Activated T-cell treated with anti-CD3 and anti-CD28 coated beads, Interleukin-2, amount 50 U/mL, for 48 hours (primary cell): ENCODE results near the gene TYROBP.
"Not testable (repeated sequence)": the region's sequence is repeated elsewhere in the genome, so short reads cannot be mapped to it uniquely, and the experiment has no call there.

ENCODE experiments used
- DNase-seq, 2 experiments: peaks; one replicate each; pipeline ENCODE4 v3.0.0-alpha.2; 2020

The TYROBP gene

GRCh38 chr19:35931161-35931873, 23.2 kb upstream of the TYROBP start:
- peak; percentile 99 for DNase-seq

GRCh38 chr19:35929876-35930275, 21.8 kb upstream of the TYROBP start:
- DNase-seq = no peak

- DNase-seq = no peak
Measured at GRCh38 chr19:35928507-35928906, 20.4 kb upstream of the TYROBP start.

- DNase-seq = no peak
Measured at GRCh38 chr19:35925501-35925900, 17.4 kb upstream of the TYROBP start.

GRCh38 chr19:35921012-35921411, 12.9 kb upstream of the TYROBP start:
- no peak for DNase-seq

- no peak for DNase-seq
Measured at GRCh38 chr19:35919306-35919705, 11.2 kb upstream of the TYROBP start.

- DNase-seq = no peak
Measured at GRCh38 chr19:35915443-35915842, 7.3 kb upstream of the TYROBP start.

- no peak for DNase-seq
Measured at GRCh38 chr19:35913589-35913988, 5.5 kb upstream of the TYROBP start.

GRCh38 chr19:35911790-35912189, 3.7 kb upstream of the TYROBP start:
- peak; percentile 53 to 57 for DNase-seq

GRCh38 chr19:35911173-35911572, 3.1 kb upstream of the TYROBP start:
- DNase-seq = no peak

- DNase-seq = not testable (repeated sequence)
Measured at GRCh38 chr19:35910355-35910754, 2.3 kb upstream of the TYROBP start.

GRCh38 chr19:35909684-35910035, 1.6 kb upstream of the TYROBP start:
- no peak for DNase-seq

GRCh38 chr19:35908973-35909683, 1.0 kb upstream of the TYROBP start:
- DNase-seq = no peak

- DNase-seq = no peak
Measured at GRCh38 chr19:35907377-35907745, 734 bp downstream of the TYROBP start.

GRCh38 chr19:35905178-35905727, 2.8 kb downstream of the TYROBP start:
- DNase-seq = no peak

- DNase-seq = no peak
Measured at GRCh38 chr19:35904311-35905068, 3.6 kb downstream of the TYROBP start.

GRCh38 chr19:35903550-35904179, 4.4 kb downstream of the TYROBP start:
- DNase-seq = peak; percentile 88 to 89

- DNase-seq = peak in 1 of 2 experiments; percentile 31
Measured at GRCh38 chr19:35902870-35903475, 5.1 kb downstream of the TYROBP start.

GRCh38 chr19:35901854-35902661, 6.0 kb downstream of the TYROBP start, which contains the start of gene HCST:
Gene HCST, plus strand, starts transcription at chr19:35902529. Its CDS starts 65 bp downstream, at chr19:35902594.
- DNase-seq = peak; percentile 63 to 65

- no peak for DNase-seq
Measured at GRCh38 chr19:35901055-35901644, 6.9 kb downstream of the TYROBP start.

GRCh38 chr19:35899547-35900214, 8.4 kb downstream of the TYROBP start:
- peak; percentile 86 to 91 for DNase-seq
